HCT116 (cell line): ENCODE results near the gene DPRX. TPM values are rescaled to one million over a fixed set of nuclear protein-coding genes. Genes with fewer than 3 reads are reported as not detected.

Source experiments
- ATAC-seq: fragments of 200-7000 bp; cut with Tn5 transposase; 2 replicates; pipeline ENCODE4 v1.9.1; 2020; ENCODE audit warnings: mild to moderate bottlenecking, moderate library complexity
- BruUV-seq: library from RNA; stranded (reverse); fragments of 400-500 nt; replicated peaks from 2 replicates; lab custom pipeline; 2021; lab: Mats Ljungman, UMichigan
- CTCF ChIA-PET: fragments of 300-600 bp; sonication (Branson Sonifier 250); formaldehyde crosslinking; loops from one replicate; lab custom pipeline; 2021; ENCODE audit warnings: antibody characterized with exemption; lab: Charles Lee
- POLR2A ChIA-PET: fragments of 300-600, 350-600 bp; sonication (Branson Sonifier 250); formaldehyde crosslinking; loops from one replicate; lab custom pipeline; 2021; ENCODE audit warnings: antibody characterized with exemption; lab: Charles Lee
- RAD21 ChIA-PET, 2 experiments: fragments of 300-600 bp; sonication (Branson Sonifier 250); formaldehyde crosslinking; loops; one replicate each; lab custom pipeline; 2023; ENCODE audit warnings: low total read pairs in 2 of 2; ENCODE audit not compliant: uncharacterized antibody in 2 of 2, unreplicated experiment in 2 of 2, low non-redundant PET in 1 of 2; lab: Charles Lee
- DNase-seq: peaks from one replicate; pipeline ENCODE4 v3.0.0-alpha.2; 2010; ENCODE audit warnings: low read depth, low spot score
- H2AFZ ChIP-seq: fragments of 200-600 bp; shearing (Covaris generic), sonication (generic); 2 replicates; pipeline ENCODE4 v1.6.1; 2017; ENCODE audit warnings: low read depth, mixed run types, mixed read lengths, antibody characterized with exemption, low read length; ENCODE audit not compliant: poor library complexity, severe bottlenecking
- H3K27ac ChIP-seq: 2 replicates; pipeline ENCODE4 v1.5.1; 2012; ENCODE audit warnings: low read depth, low read length
- H3K27me3 ChIP-seq: fragments of 200-600 bp; sonication (generic); 2 replicates; pipeline ENCODE4 v1.6.1; 2016; ENCODE audit warnings: mixed run types, low read length, mixed read lengths; ENCODE audit not compliant: insufficient read depth
- H3K36me3 ChIP-seq, 2 experiments: fragments of 200-500 bp in 1 of 2; fragments of 200-600 bp in 1 of 2; sonication (Bioruptor generic) in 1 of 2; sonication (generic) in 1 of 2; 2 replicates each; pipeline versions ENCODE4 v1.5.1 to v1.6.1; 2014 to 2016; ENCODE audit warnings: low read length in 2 of 2, inconsistent platforms in 1 of 2, mixed read lengths in 1 of 2, mixed run types in 1 of 2; ENCODE audit not compliant: insufficient read depth in 2 of 2, control insufficient read depth in 1 of 2
- H3K4me1 ChIP-seq, 2 experiments: fragments of 200-600 bp in 1 of 2; sonication (generic) in 1 of 2; 2 replicates each; pipeline versions ENCODE4 v1.5.1 to v1.6.1; 2012 to 2017; ENCODE audit warnings: low read length in 2 of 2, inconsistent platforms in 1 of 2, mild to moderate bottlenecking in 1 of 2, mixed read lengths in 1 of 2, mixed run types in 1 of 2, moderate library complexity in 1 of 2; ENCODE audit not compliant: insufficient read depth in 2 of 2, control insufficient read depth in 1 of 2
- H3K4me2 ChIP-seq: fragments of 200-600 bp; sonication (generic); 2 replicates; pipeline ENCODE4 v1.6.1; 2017; ENCODE audit warnings: mixed run types, low read length, mixed read lengths
- H3K4me3 ChIP-seq, 2 experiments: fragments of 200-600 bp in 1 of 2; sonication (generic) in 1 of 2; replicated peaks in 1 of 2; 2 replicates each; pipeline ENCODE4 v1.5.1; 2011 to 2016; ENCODE audit warnings: low read length in 2 of 2, control low read depth in 1 of 2, low read depth in 1 of 2, mild to moderate bottlenecking in 1 of 2, mixed read lengths in 1 of 2, mixed run types in 1 of 2
- H3K79me2 ChIP-seq: fragments of 200-600 bp; sonication (generic); 2 replicates; pipeline ENCODE4 v1.6.1; 2017; ENCODE audit warnings: mild to moderate bottlenecking, mixed run types, low read length, moderate library complexity, mixed read lengths; ENCODE audit not compliant: insufficient read depth
- H3K9ac ChIP-seq: fragments of 200-600 bp; sonication (generic); 2 replicates; pipeline ENCODE4 v1.6.1; 2016; ENCODE audit warnings: low read length, mixed read lengths
- H3K9me2 ChIP-seq: fragments of 200-600 bp; sonication (generic), shearing (Covaris generic); 2 replicates; pipeline ENCODE4 v1.6.1; 2017; ENCODE audit warnings: mixed run types, mild to moderate bottlenecking, moderate library complexity; ENCODE audit not compliant: insufficient read depth
- H3K9me3 ChIP-seq, 2 experiments: fragments of 200-500 bp in 1 of 2; fragments of 200-600 bp in 1 of 2; sonication (Bioruptor generic) in 1 of 2; sonication (generic) in 1 of 2; 2 replicates each; pipeline ENCODE4 v1.6.1; 2014 to 2017; ENCODE audit warnings: low read length in 2 of 2, mixed read lengths in 2 of 2, inconsistent platforms in 1 of 2, low read depth in 1 of 2, mild to moderate bottlenecking in 1 of 2, mixed run types in 1 of 2, moderate library complexity in 1 of 2; ENCODE audit not compliant: control insufficient read depth in 1 of 2, insufficient read depth in 1 of 2
- H4K20me1 ChIP-seq: fragments of 200-600 bp; sonication (generic), shearing (Covaris generic); 2 replicates; pipeline ENCODE4 v1.6.1; 2017; ENCODE audit warnings: mixed run types, mild to moderate bottlenecking, moderate library complexity; ENCODE audit not compliant: insufficient read depth
- CBX3 ChIP-seq: IDR thresholded peaks from 2 replicates; pipeline ENCODE4 v1.6.1; 2012; ENCODE audit warnings: low read depth
- CTCF ChIP-seq, 3 experiments: fragments of 200-600 bp in 1 of 3; sonication (generic) in 1 of 3; IDR thresholded peaks in 2 of 3; conservative IDR thresholded peaks in 1 of 3; 2 replicates each; pipeline ENCODE4 v1.5.1; 2012 to 2017; ENCODE audit warnings: low read depth in 2 of 3, low read length in 2 of 3, antibody characterized with exemption in 1 of 3, borderline replicate concordance in 1 of 3, control low read depth in 1 of 3, mild to moderate bottlenecking in 1 of 3, mixed read lengths in 1 of 3, mixed run types in 1 of 3, moderate library complexity in 1 of 3; ENCODE audit not compliant: insufficient read depth in 1 of 3
- MAX ChIP-seq: IDR thresholded peaks from 2 replicates; pipeline ENCODE4 v1.6.1; 2012
- POLR2AphosphoS5 ChIP-seq: IDR thresholded peaks from 2 replicates; pipeline ENCODE4 v1.6.1; 2011; ENCODE audit warnings: mild to moderate bottlenecking, low read depth, low read length, moderate library complexity
- SP1 ChIP-seq: IDR thresholded peaks from 2 replicates; pipeline ENCODE4 v1.6.1; 2012; ENCODE audit warnings: low read depth
- ZFX ChIP-seq: fragments of 450-650 bp; IDR thresholded peaks from 2 replicates; pipeline ENCODE4 v1.6.1; 2017
- intact Hi-C: fragments of 100-400 bp; cut with micrococcal nuclease; formaldehyde crosslinking; loops from 2 replicates; pipeline ENCODE4 v1.10.0; 2022
- total RNA-seq: library from RNA; stranded (reverse); gene quantifications from one replicate; pipeline ENCODE4 v1.2.1, GENCODE V29; 2021; ENCODE audit not compliant: unreplicated experiment
- TF ChIP-seq, protein P1 (sequence below): IDR thresholded peaks from 2 replicates; pipeline ENCODE4 v1.6.1; 2012

DPRX gene
- total RNA-seq, 1 experiment from 2014 or later: not detected

- H3K4me3 ChIP-seq: no peak overlapping the region
- no TSS peak for BruUV-seq
- RAD21 ChIA-PET: no interaction called here
These were observed 18.9 kb upstream of the DPRX start for GRCh38 chr19:53612762-53613526.

More at GRCh38 chr19:53612762-53613526, 18.9 kb upstream of the DPRX start:
- intact Hi-C loops: no loop called here
- POLR2A ChIA-PET: no interaction called here
- ATAC-seq: no peak
- no peak overlapping the region for H3K4me2 ChIP-seq
- no peaks in the 10 kb centered on the region for H3K27me3 ChIP-seq
- no peaks in the 10 kb centered on the region for H3K4me1 ChIP-seq
- H4K20me1 ChIP-seq: no peaks in the 10 kb centered on the region
- H3K9me2 ChIP-seq: no peaks in the 10 kb centered on the region
- H3K27ac ChIP-seq: no peak overlapping the region
- H3K9me3 ChIP-seq: peaks cover 3 to 4% of the 10 kb centered on the region in 2 experiments; a peak in 2 of 4 replicates
- no peak overlapping the region for H2AFZ ChIP-seq
- TF ChIP-seq, protein P1, sequence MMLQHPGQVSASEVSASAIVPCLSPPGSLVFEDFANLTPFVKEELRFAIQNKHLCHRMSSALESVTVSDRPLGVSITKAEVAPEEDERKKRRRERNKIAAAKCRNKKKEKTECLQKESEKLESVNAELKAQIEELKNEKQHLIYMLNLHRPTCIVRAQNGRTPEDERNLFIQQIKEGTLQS: no peak
- no peak for TF ChIP-seq CTCF (IDR thresholded peaks at IDR 0.05 in 2 of 3, conservative IDR thresholded peaks at IDR 0.05 in 1 of 3; ENCODE audit: borderline replicate concordance in 1 of 3, insufficient read depth in 1 of 3, low read depth in 2 of 3, low read length in 2 of 3)
- TF ChIP-seq POLR2AphosphoS5: no peak
- TF ChIP-seq SP1: no peak
- no peak for TF ChIP-seq CBX3
- TF ChIP-seq MAX: no peak
- no peak for TF ChIP-seq ZFX
- H3K9ac ChIP-seq: no peak overlapping the region
- DNase-seq: no peak
- H3K36me3 ChIP-seq: no peaks in the 10 kb centered on the region
- H3K79me2 ChIP-seq: no peaks in the 10 kb centered on the region
- CTCF ChIA-PET: no interaction called here
